Stomach (tissue), 9 donors: ENCODE results near the gene EIF2B5. TPM values are rescaled to one million over a fixed set of nuclear protein-coding genes. Genes with fewer than 3 reads are reported as not detected.

Experiments used
- DNase-seq, 2 donors: peaks; one replicate each; pipeline versions ENCODE4 v3.0.0 to v3.0.0-alpha.2; 2013 to 2019
- H3K27ac ChIP-seq, 5 donors: fragments of 200-600 bp in 4 of 5; sonication (generic) in 4 of 5; one replicate each; pipeline ENCODE4 v1.5.1; 2013 to 2019; ENCODE audit warnings: mild to moderate bottlenecking in 1 of 5, moderate library complexity in 1 of 5
- H3K27me3 ChIP-seq, 3 donors: fragments of 200-600 bp; sonication (generic); one replicate each; pipeline ENCODE4 v1.5.1; 2017 to 2019; ENCODE audit warnings: mixed run types in 1 of 3
- H3K36me3 ChIP-seq, 4 donors: fragments of 200-600 bp; sonication (generic); 1 replicate in 3 of 4; 2 replicates in 1 of 4; pipeline ENCODE4 v1.5.1; 2016 to 2019
- H3K4me1 ChIP-seq, 4 donors: fragments of 200-600 bp; sonication (generic); one replicate each; pipeline ENCODE4 v1.5.1; 2016 to 2019
- H3K4me3 ChIP-seq, 4 donors: fragments of 200-600 bp; sonication (generic) in 3 of 4; one replicate each; pipeline ENCODE4 v1.5.1; 2016 to 2019; ENCODE audit warnings: mild to moderate bottlenecking in 1 of 4
- H3K9me3 ChIP-seq, 4 donors: fragments of 200-600 bp; sonication (generic); one replicate each; pipeline ENCODE4 v1.5.1; 2016 to 2019
- CTCF ChIP-seq, 7 experiments: fragments of 450-650 bp in 4 of 7; fragments of 200-600 bp in 3 of 7; sonication (generic) in 3 of 7; IDR thresholded peaks; one replicate each; pipeline ENCODE4 v1.5.1; 2016 to 2019; ENCODE audit warnings: antibody characterized with exemption in 7 of 7, control low read depth in 2 of 7, mild to moderate bottlenecking in 1 of 7
- EP300 ChIP-seq: sonication (generic); formaldehyde crosslinking; IDR thresholded peaks from one replicate; pipeline ENCODE4 v1.6.1; 2017; ENCODE audit warnings: antibody characterized with exemption
- POLR2A ChIP-seq, 4 donors: fragments of 450-650 bp; IDR thresholded peaks; one replicate each; pipeline ENCODE4 v1.6.1; 2016; ENCODE audit warnings: antibody characterized with exemption in 4 of 4, control low read depth in 2 of 4, mild to moderate bottlenecking in 1 of 4, moderate library complexity in 1 of 4
- POLR2AphosphoS5 ChIP-seq, 3 donors: sonication (generic); formaldehyde crosslinking; IDR thresholded peaks; one replicate each; pipeline ENCODE4 v1.6.1; 2016; ENCODE audit warnings: antibody characterized with exemption in 3 of 3
- WGBS, 5 donors: extraction: QIAGEN DNeasy Blood & Tissue Kit in 3 of 5; methylation state at CpG; one replicate each; pipeline versions ENCODE4 v1.1.5 to v1.1.7; 2013 to 2018; 5-methylcytosine and 5-hydroxymethylcytosine counted together
- intact Hi-C: fragments of 100-400 bp; cut with DNase I; formaldehyde crosslinking; loops from one replicate; pipeline ENCODE4 v1.15.1; 2023; ENCODE audit warnings: low total_unique reads
- polyA plus RNA-seq, 3 donors: library from polyadenylated mRNA; stranded (reverse); fragments of 200-250 nt; gene quantifications; one replicate each; pipeline ENCODE4 v1.2.3, GENCODE V29; 2013
- total RNA-seq, 5 donors: library from RNA; depleted of rRNA; stranded (reverse); fragments of >200 nt; gene quantifications; one replicate each; pipeline versions ENCODE4 v1.1.0 to v1.2.3, GENCODE V29; 2014 to 2016
- donor health status: healthy with polysubstance abuse.
- donor health status: Bipolar disorder and iron deficiency.
- donor health status: healthy.

EIF2B5 gene
- total and polyA plus RNA-seq, 8 donors: 1.4 to 113 (median 35.1) TPM

- no peak for DNase-seq
- H3K9me3 ChIP-seq: no peaks in the 10 kb centered on the region
- TF ChIP-seq CTCF (IDR thresholded peaks at IDR 0.05): no peak
- no peak for TF ChIP-seq EP300
- TF ChIP-seq POLR2AphosphoS5 (IDR thresholded peaks at IDR 0.05): no peak
- TF ChIP-seq POLR2A (IDR thresholded peaks at IDR 0.05): no peak
- H3K4me1 ChIP-seq: peaks cover 11 to 42% (median 23%) of the 10 kb centered on the region in 4 donors
- intact Hi-C loops: no loop called here
- peaks cover 57 to 79% (median 78%) of the 10 kb centered on the region in 4 donors for H3K36me3 ChIP-seq
- WGBS, 5 donors: 93 to 98% (median 94%) methylated on average over 15 to 16 of the region's 16 CpGs
- no peak overlapping the region for H3K27ac ChIP-seq
- no peaks in the 10 kb centered on the region for H3K27me3 ChIP-seq
- H3K4me3 ChIP-seq: no peak overlapping the region
These were observed 29.6 kb downstream of the EIF2B5 start for GRCh38 chr3:184164648-184165330.

DNA sequence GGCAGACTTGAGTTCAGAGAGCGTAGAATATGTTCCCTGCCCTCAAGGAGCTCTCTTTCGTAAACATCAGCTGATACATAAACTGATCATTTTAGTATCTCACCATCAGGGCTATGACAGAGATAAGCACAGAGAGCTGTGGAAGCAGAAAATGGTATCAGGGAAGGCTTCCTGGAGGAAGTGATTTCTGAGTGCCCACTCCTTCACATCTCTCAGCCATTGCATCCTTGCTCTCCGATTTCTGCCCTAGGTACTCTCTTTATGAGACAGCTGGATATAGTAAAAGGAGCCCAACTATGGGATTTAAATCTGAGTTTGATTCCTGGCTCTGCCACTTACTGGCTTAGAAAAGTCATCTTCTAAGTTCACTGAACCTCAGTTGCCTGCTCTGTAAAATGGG, 30.4 kb downstream of the EIF2B5 start:
- Histone ChIP-seq H3K27ac (no peak overlapping the region), H3K9me3 (no peaks in the 10 kb centered on the region), H3K4me1 (peaks cover 5 to 35% (median 16%) of the 10 kb centered on the region in 4 donors), H3K36me3 (peaks cover 63 to 87% (median 85%) of the 10 kb centered on the region in 4 donors), H3K4me3 (no peak overlapping the region), H3K27me3 (no peaks in the 10 kb centered on the region)
- 87 to 98% (median 97%) methylated on average over 3 of the region's 3 CpGs for WGBS, 5 donors
- TF ChIP-seq EP300 (no peak), POLR2A (IDR thresholded peaks at IDR 0.05) (no peak), POLR2AphosphoS5 (IDR thresholded peaks at IDR 0.05) (no peak), CTCF (IDR thresholded peaks at IDR 0.05) (no peak)
- DNase-seq: no peak
- intact Hi-C loops: no loop called here

DNA sequence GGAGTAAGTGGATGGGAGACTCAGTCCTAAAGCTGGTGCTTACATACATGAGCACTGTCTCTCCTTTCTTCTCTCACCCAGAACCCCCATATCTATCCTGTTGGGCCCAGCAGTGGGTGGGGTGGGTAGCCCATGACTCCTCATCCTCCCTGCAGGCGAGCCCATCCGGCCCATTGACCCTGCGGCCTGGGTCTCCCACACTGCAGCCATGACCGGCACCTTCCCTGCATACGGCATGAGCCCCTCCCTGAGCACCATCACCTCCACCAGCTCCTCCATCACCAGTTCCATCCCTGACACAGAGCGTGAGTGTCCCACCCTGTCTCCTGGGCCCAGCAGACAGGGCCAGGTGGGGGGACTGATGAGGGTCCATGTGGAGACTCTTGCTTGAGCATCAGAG, 31.5 kb downstream of the EIF2B5 start:
- Histone ChIP-seq H3K4me1 (peaks cover 0 to 23% (median 7%) of the 10 kb centered on the region in 4 donors), H3K27me3 (no peaks in the 10 kb centered on the region), H3K36me3 (peaks cover 75 to 98% (median 97%) of the 10 kb centered on the region in 4 donors), H3K27ac (no peak overlapping the region), H3K9me3 (no peaks in the 10 kb centered on the region), H3K4me3 (no peak overlapping the region)
- DNase-seq: no peak
- intact Hi-C loops: no loop called here
- TF ChIP-seq EP300 (no peak), CTCF (IDR thresholded peaks at IDR 0.05) (no peak), POLR2AphosphoS5 (IDR thresholded peaks at IDR 0.05) (no peak), POLR2A (IDR thresholded peaks at IDR 0.05) (no peak)
- 87 to 98% (median 97%) methylated on average over 5 to 6 of the region's 6 CpGs for WGBS, 5 donors

- H3K36me3 ChIP-seq: peaks cover 74 to 100% (median 100%) of the 10 kb centered on the region in 4 donors
- no peak for DNase-seq
- H3K4me3 ChIP-seq: no peak overlapping the region
- no peaks in the 10 kb centered on the region for H3K27me3 ChIP-seq
- H3K9me3 ChIP-seq: no peaks in the 10 kb centered on the region
- intact Hi-C loops: no loop called here
- peaks cover 0 to 12% (median 4%) of the 10 kb centered on the region in 4 donors for H3K4me1 ChIP-seq
- no peak for TF ChIP-seq POLR2A (IDR thresholded peaks at IDR 0.05)
- no peak for TF ChIP-seq CTCF (IDR thresholded peaks at IDR 0.05)
- TF ChIP-seq POLR2AphosphoS5 (IDR thresholded peaks at IDR 0.05): no peak
- TF ChIP-seq EP300: no peak
- 91 to 97% (median 95%) methylated on average over 6 to 8 of the region's 8 CpGs for WGBS, 5 donors
- peak overlapping the region in 2 of 5 donors; percentile 4 to 15 for H3K27ac ChIP-seq
These were observed 32.6 kb downstream of the EIF2B5 start for GRCh38 chr3:184167786-184168185.
